ENCODE data around the gene TRRAP.

The TRRAP gene

DNA sequence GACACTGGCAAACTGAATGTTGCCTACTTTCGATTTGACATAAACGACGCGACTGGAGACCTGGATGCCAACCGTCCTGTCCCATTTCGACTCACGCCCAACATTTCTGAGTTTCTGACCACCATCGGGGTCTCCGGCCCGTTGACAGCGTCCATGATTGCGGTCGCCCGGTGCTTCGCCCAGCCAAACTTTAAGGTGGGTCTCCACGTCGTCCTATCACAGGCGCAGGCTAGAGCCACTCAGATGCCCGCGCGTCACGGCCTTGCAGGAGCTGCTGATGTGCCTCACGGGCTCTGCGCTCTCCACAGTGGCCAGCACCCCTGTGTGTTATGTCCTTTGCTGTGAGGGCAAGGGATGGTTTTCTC is 133.0 kb downstream of the TRRAP start:
- Mint-ChIP-seq H3K27ac (no peak overlapping the region), H3K4me1 (peaks cover 2% of the 10 kb centered on the region), H3K4me3 (no peak overlapping the region), H3K9me3 (no peaks in the 10 kb centered on the region), H3K36me3 (peaks cover 39% of the 10 kb centered on the region), H3K27me3 (no peaks in the 10 kb centered on the region)
- ATAC-seq (ENCODE audit: low read depth) = no peak
- no peak for DNase-seq (ENCODE audit: low spot score in 2 of 2)

DNA sequence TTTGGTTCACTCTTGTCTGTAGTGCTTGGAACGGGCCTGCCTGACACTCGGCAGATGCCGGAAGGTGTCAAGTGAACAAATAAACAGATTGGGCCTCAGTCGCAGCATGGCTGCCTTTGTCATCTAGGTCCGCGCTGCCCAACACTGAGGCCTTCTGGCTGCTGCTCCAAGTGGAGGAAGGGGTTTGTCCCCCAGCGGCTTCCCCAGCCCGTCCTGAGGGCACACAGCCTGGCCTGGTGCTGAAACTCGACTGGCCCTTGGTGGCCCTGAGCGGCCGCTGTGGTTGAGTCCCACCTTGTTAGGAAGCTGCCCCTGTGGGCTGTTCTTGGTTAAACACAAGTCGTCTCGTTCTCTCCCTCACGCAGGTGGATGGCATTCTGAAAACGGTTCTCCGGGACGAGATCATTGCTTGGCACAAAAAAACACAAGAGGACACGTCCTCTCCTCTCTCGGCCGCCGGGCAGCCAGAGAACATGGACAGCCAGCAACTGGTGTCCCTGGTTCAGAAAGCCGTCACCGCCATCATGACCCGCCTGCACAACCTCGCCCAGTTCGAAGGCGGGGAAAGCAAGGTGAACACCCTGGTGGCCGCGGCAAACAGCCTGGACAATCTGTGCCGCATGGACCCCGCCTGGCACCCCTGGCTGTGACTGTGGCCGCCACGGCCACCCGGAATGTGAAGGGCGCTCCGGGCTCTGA is 133.5 kb downstream of the TRRAP start:
- Mint-ChIP-seq H3K9me3 (no peaks in the 10 kb centered on the region), H3K27me3 (no peaks in the 10 kb centered on the region), H3K27ac (no peak overlapping the region), H3K4me3 (no peak overlapping the region), H3K36me3 (peaks cover 37% of the 10 kb centered on the region), H3K4me1 (peaks cover 4% of the 10 kb centered on the region)
- DNase-seq (ENCODE audit: low spot score in 2 of 2) (no peak), ATAC-seq (ENCODE audit: low read depth) (no peak)

DNA sequence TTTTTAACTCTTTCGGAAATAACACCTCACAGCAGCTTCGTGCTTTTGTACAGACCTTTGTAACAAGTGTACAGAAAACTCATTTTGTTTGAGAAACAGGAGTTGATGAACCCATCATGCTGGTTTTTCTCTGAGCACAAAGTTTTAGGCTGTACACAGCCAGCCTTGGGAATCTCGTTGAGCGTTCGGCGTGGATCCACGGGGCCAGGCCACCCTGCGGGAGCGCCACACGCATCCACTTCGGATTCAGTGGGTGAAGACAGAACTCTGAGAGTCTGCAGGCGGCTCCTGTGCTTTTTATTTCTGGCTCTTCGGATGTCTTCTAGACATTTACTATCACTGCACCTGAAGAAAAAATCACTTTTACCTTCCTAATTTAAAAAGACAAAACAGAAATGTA is 134.4 kb downstream of the TRRAP start:
- Mint-ChIP-seq H3K4me1 (peaks cover 4% of the 10 kb centered on the region), H3K9me3 (no peaks in the 10 kb centered on the region), H3K27ac (no peak overlapping the region), H3K4me3 (no peak overlapping the region), H3K36me3 (peaks cover 36% of the 10 kb centered on the region), H3K27me3 (no peaks in the 10 kb centered on the region)
- DNase-seq (ENCODE audit: low spot score in 2 of 2) = no peak
- no peak for ATAC-seq (ENCODE audit: low read depth)

DNA sequence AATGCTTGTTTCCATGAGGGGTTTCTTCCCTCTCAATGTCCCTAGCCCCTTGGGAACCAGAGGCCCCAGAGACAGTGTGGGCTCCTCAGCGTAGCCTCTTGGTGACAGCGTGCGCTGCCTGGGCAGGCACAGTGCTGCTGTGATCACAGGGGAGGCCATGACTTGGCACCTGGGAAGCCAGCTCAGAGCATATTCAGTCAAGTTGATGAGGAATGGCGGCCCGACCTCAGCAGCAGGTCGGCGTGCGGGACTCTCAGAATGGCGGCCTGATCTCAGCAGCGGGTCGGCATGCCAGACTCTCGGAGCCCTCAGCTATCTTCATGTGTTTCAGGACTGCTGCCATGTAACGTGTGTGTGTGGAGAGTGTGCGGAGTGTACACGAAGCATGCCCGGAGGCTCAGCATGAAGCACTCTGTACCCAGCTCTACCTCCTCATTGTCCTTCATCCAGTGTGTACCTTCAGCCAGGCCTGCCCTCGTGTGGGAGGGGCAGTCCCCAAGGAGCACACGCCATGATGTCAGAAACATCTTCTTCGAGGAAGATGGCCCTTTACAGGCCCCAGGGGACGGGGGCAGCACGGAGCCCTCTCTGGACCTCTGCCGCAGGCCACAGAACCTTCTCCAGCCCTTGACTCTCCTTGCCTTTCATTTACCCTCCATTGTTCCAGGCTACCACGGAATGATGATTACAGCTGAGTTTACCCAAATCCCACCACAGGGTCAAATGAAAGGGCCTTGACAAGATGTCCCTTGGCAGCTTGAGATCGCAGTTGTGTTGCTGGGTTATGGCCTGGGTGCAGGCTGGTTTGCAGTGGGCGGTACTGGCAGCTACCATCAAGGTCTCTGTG is 135.2 kb downstream of the TRRAP start:
- Mint-ChIP-seq H3K9me3 (no peaks in the 10 kb centered on the region), H3K36me3 (peaks cover 36% of the 10 kb centered on the region), H3K4me3 (no peak overlapping the region), H3K27me3 (no peaks in the 10 kb centered on the region), H3K27ac (no peak overlapping the region), H3K4me1 (peaks cover 4% of the 10 kb centered on the region)
- DNase-seq (ENCODE audit: low spot score in 2 of 2) (no peak), ATAC-seq (ENCODE audit: low read depth) (no peak)

DNA sequence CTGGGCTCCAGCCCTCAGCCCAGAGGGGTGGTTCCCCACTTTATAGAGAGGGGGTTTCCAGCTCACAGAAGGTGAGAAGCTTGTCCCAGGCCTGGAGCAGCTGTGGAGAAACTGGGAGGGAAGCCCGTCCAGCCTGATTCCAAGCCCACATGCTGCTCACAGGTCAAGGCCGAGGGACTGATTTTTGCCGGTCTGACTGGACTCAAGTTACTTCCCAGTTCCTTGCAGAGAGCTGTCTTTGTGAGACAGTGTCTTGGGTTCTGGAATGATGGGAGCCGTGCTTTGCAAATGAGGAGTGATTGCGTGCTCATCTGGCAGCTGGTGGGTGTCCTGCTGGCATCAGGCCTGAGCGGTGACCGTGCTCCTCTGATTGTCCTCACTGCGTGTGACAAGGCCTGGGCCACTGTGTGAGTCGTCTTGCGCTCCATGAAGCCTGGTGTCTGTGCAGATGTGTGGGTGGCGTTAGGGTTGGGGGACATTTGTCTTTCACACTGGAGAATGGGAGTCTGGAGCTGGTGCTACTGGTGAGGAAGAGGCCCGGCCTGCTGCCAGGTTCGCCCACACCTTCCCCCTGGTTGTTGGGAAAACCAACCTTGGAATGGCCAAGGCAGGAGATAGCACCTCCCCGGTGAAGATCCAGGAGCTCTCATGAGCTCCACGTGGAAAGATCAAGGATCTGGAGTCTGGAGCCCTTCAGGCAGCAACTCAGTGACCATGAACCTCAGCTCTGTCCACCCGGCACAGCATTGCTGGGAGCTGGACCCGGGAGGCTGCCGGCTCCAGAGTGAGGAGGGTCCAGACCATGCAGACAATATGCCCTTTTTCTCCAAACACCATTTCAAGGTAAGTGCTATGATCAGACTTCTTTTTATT is 136.0 kb downstream of the TRRAP start:
- Mint-ChIP-seq H3K4me1 (peaks cover 4% of the 10 kb centered on the region), H3K36me3 (peaks cover 38% of the 10 kb centered on the region), H3K4me3 (no peak overlapping the region), H3K9me3 (no peaks in the 10 kb centered on the region), H3K27me3 (no peaks in the 10 kb centered on the region), H3K27ac (no peak overlapping the region)
- ATAC-seq (ENCODE audit: low read depth) (no peak), DNase-seq (ENCODE audit: low spot score in 2 of 2) (no peak)

DNA sequence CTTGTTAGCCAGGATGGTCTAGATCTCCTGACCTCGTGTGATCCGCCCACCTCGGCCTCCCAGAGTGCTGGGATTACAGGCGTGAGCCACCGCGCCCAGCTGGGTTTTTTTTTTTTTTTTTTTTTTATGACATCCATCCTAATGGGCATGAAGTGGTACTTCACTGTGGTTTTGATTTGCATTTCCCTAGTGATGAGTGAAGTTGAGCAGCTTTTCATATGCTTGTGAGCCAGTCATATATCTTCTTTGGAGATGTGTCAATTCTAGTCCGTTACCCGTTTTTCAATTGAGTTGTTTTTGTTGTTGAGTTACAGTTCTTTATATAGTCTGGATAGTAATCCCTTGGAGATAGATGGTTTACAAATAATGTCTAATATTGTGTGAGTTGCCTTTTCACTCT is 137.9 kb downstream of the TRRAP start:
- H3K27me3 Mint-ChIP-seq = no peaks in the 10 kb centered on the region
- peak overlapping the region; percentile 16 for H3K27ac Mint-ChIP-seq
- ATAC-seq (ENCODE audit: low read depth) (peak; percentile 44), DNase-seq (ENCODE audit: low spot score in 2 of 2) (no peak)
- peaks cover 45% of the 10 kb centered on the region for H3K36me3 Mint-ChIP-seq
- no peaks in the 10 kb centered on the region for H3K9me3 Mint-ChIP-seq
- H3K4me1 Mint-ChIP-seq = peaks cover 10% of the 10 kb centered on the region
- H3K4me3 Mint-ChIP-seq = no peak overlapping the region

DNA sequence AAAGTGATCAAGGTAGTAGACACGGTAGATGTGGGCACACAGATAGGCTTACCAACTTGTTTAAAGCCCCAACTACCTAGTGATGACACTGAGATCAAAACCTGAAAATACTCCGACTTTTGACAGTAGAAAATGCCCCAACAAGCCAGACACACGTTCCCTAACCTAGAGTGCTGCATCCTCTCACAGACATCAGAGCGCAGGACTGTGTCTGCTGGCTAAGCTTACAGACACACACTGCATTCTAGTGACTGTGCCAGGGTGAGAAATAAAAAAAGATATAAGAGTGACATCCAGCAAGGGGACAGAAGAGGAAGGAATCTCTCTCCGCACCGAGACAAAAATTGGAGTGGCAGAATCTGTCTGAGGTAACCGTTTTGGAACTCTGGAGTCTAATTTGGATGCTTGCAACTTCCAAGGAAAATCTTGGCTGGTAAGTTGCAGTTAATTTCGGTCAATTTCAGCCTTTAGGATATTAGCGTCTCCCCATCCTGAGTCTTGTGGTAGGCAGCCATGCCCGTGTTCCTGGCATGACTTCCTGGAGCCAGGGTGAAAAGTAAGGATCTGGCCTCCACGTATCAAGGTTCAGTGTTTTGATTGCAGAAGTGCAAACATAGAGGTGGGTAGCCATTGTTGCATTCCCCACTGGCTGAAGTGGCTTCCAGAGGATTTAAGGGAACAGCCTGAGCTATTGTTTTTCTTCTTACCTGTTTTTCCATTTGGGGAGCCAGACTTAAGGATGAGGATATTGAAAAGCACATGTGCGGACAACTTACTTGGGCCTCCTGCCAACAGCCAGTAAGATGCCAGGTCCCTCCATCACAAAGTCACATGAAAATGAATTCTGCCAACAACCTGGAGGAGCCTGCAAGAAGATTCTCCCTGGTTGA is 141.4 kb downstream of the TRRAP start:
- no peak for ATAC-seq (ENCODE audit: low read depth)
- Mint-ChIP-seq H3K27ac (no peak overlapping the region), H3K4me1 (peaks cover 13% of the 10 kb centered on the region), H3K27me3 (no peaks in the 10 kb centered on the region), H3K4me3 (no peak overlapping the region), H3K36me3 (peaks cover 41% of the 10 kb centered on the region), H3K9me3 (no peaks in the 10 kb centered on the region)
- no peak for DNase-seq (ENCODE audit: low spot score in 2 of 2)

DNA sequence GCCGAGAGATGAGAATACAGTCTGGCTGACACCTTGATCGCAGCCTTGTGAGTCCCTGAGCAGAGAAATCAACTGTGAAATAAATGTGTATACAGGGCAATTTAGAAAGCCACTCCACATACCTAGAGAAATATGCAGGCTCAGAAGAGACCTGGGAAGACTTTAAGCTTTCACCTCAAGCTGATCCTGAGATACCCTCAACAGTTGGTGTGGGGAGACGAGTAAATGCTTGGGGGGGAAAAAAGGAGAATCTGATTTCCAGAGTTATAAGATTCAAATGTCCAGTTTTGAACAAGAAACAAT is 142.0 kb downstream of the TRRAP start:
- Mint-ChIP-seq H3K4me1 (peaks cover 13% of the 10 kb centered on the region), H3K27ac (no peak overlapping the region), H3K4me3 (no peak overlapping the region), H3K27me3 (no peaks in the 10 kb centered on the region), H3K9me3 (no peaks in the 10 kb centered on the region), H3K36me3 (peaks cover 38% of the 10 kb centered on the region)
- no peak for DNase-seq (ENCODE audit: low spot score in 2 of 2)
- no peak for ATAC-seq (ENCODE audit: low read depth)

DNA sequence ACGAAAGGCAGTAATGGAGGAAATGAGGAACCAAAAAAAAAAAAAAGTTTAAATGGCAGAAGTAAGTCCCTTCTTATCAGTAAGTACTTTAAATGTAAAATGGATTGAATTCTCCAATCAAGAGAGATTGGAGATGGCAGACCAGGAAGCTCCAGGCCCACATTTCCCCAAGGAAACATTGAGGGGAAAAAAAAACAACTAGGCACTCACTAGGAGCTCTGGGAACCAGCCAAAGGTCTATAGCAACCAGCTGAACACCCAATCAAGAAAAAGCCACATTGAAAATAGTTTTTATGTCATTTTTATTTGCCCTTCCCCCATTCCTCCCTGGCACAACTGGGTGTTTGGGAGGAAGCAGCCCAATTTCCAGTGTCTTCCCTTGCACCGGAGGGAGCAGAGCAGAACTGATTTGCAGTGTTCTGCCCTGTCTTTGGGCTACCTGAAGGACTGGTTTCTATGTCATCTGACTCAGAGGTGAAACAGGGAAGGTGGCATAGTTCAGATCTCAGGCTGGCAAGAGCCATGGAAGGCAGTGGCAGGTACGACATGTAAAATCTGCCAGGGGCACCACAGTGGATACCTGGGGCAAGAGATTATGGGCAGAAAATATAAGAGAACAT is 143.7 kb downstream of the TRRAP start:
- Mint-ChIP-seq H3K9me3 (no peaks in the 10 kb centered on the region), H3K27me3 (no peaks in the 10 kb centered on the region), H3K36me3 (peaks cover 27% of the 10 kb centered on the region), H3K4me3 (no peak overlapping the region), H3K4me1 (peaks cover 9% of the 10 kb centered on the region), H3K27ac (no peak overlapping the region)
- DNase-seq (ENCODE audit: low spot score in 2 of 2) (no peak), ATAC-seq (ENCODE audit: low read depth) (no peak)

DNA sequence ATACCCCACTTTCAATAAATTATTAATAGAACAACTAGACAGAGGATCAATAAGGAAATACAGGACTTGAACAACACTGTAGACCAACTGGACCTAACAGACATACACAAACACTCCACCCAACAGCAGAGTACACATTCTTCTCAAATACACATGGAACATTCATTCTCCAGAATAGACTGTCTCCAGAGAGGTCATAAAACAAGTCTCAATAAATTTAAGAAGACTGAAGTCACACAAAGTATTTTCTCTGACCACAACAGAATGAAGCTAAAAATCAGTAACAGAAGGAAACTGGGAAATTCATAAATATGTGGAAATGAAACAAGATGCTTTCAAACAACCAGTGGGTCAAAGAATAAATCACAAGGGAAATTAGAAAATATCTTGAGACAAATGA is 145.7 kb downstream of the TRRAP start:
- Mint-ChIP-seq H3K36me3 (peaks cover 30% of the 10 kb centered on the region), H3K27me3 (no peaks in the 10 kb centered on the region), H3K27ac (peak overlapping the region; percentile 54), H3K4me1 (peaks cover 9% of the 10 kb centered on the region), H3K9me3 (no peaks in the 10 kb centered on the region), H3K4me3 (no peak overlapping the region)
- DNase-seq (ENCODE audit: low spot score in 2 of 2) (no peak), ATAC-seq (ENCODE audit: low read depth) (no peak)

DNA sequence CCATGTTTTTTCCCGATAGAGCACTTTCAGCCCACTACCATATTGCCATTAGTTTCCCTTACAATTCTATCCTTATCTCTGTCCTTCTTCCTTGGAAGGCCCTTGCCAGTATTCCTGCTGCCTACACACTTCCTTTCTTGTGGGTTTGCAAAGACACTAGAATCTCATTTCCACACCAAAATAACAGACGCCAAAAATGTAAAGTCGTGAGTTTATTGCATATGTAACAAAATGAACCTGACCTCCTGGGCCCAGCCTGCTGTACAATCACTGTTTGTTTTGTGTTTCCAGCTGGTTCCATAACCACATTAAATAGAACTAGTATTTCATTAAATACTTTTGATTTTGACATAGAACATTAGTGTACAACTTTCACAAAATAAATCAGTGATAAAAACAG is 148.9 kb downstream of the TRRAP start:
- ATAC-seq (ENCODE audit: low read depth) (no peak), DNase-seq (ENCODE audit: low spot score in 2 of 2) (no peak)
- Mint-ChIP-seq H3K36me3 (peaks cover 26% of the 10 kb centered on the region), H3K9me3 (no peaks in the 10 kb centered on the region), H3K27ac (no peak overlapping the region), H3K27me3 (no peaks in the 10 kb centered on the region), H3K4me3 (no peak overlapping the region), H3K4me1 (no peaks in the 10 kb centered on the region)

DNA sequence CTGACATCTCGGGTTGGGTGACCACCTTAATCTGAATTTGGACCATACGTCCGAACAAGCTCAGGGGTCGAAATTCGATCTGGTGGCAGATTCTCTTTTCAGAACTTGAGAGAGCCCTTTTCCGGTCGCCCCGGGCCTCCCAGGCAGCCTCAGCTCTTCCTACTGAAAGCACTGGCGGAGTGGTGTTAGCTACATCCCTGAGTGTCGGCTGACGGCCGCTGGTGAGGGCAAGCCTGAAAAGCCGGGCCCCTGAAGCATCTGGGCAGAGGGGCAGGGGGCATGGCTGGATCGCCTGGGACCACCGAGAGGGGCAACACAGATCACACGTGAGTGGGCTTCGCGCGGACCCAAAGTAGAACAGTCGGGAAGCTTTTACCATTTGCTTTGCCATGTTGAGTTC is 149.5 kb downstream of the TRRAP start:
- no peak for ATAC-seq (ENCODE audit: low read depth)
- Mint-ChIP-seq H3K4me1 (no peaks in the 10 kb centered on the region), H3K9me3 (no peaks in the 10 kb centered on the region), H3K27me3 (no peaks in the 10 kb centered on the region), H3K27ac (no peak overlapping the region), H3K36me3 (peaks cover 26% of the 10 kb centered on the region), H3K4me3 (no peak overlapping the region)
- DNase-seq (ENCODE audit: low spot score in 2 of 2) = no peak

DNA sequence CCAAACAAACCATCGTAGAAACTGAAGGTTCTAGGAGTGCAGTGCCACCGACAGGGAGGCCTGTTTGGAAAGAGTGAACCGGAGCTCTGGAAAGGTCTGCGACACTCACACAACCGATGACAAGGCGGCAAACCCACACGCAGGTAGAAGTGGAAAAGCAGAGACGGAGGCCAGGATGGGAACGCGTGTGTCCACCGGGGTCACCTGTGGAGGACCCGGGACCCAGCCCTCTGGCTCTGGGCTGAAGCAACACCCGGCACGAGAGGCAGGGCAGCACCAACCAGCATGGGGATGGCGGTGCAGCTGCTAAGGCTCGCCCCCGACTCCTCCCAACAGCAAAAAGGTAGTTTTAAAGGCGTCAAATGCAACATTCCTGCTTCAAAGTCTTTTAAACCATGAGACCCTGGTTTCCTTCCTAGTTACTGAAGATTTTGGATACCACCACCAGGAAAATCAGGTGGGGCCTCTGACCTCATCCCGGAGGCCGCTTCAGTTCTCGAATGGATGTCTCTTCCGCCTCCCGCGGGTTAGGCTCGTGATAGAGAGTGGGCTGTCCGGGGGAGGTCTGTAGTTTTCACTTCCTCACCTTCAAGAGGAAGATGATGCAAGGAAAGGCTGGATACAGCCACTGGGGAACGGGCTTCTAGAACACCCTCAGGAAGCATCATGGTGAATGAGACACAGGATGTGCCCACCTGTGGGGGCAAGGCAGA is 150.1 kb downstream of the TRRAP start:
- ATAC-seq (ENCODE audit: low read depth) = no peak
- Mint-ChIP-seq H3K4me3 (no peak overlapping the region), H3K27ac (no peak overlapping the region), H3K27me3 (no peaks in the 10 kb centered on the region), H3K36me3 (peaks cover 21% of the 10 kb centered on the region), H3K9me3 (no peaks in the 10 kb centered on the region), H3K4me1 (no peaks in the 10 kb centered on the region)
- DNase-seq (ENCODE audit: low spot score in 2 of 2) = no peak
